NCI-H1436 (cell line): ENCODE data around the gene ZNF469.

Experiments used
- DNase-seq: peaks from one replicate; lab custom pipeline; 2025; lab: John Stamatoyannopoulos, UW

Gene ZNF469

DNA sequence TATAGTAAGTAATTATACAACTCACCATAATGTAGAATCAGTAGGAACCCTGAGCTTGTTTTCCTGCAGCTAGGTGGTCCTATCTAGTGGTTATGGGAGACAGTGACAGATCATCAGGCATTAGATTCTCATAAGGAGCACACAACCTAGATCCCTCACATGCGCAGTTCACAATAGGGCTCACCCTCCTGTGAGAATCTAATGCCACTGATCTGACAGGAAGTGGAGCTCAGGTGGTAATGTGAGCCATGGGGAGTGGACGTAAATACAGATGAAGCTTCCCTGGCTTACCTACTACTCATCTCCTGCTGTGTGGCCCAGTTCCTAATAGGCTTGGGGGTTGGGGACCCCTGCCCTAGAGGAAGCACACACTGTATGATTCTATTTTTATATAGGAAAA, 21.8 kb upstream of the ZNF469 start:
- DNase-seq, result no peak

DNA sequence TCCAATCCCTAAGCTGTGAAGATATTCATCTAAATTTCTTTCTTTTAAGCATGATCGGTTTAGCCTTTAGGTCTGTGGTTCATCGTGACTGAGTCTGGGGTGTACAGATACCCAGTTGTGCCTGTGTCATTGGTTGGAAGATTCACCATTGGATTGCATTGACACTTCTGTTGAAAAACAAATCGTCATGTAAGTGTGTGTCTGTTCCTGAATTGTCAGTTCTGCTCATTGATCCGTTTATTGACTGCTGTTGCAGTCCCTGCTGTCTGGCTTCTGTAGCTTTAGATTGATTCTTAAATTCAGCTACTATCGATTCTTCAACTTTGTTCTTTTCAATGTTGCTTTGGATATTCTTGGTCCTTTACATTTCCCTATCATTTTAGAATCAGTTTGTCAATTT, 21.0 kb upstream of the ZNF469 start:
- no peak for DNase-seq

DNA sequence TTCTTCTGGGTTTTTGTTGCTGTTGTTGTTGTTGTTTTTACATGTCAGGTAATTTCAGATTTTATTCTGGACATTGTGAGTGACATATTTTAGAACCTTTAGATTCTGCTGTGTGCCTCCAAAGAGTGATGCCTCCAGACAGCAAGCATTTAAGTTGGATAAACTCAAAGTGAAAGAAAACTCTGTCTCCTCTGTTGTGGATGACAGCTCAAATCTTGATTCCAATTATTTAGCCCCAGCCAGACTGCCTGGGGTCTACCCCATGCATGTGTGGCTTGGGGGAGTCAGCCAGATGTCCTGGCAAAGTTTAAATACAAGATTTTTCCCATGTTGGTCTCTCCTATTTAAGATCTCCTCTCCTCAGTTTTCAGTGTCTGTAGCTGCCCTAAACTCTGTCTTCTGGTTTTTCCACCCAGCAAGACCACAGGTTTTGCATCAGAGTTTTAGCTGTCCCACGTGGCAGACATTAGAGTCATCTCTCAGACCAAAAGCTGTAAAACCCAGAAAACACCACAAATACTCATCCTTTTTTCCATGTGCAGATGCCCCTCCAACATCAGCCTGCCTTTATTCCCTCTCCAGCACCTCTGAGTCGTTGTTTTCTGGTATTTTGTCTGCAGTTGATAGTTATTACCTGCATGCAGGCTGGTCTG, 19.4 kb upstream of the ZNF469 start:
- DNase-seq, result no peak

DNA sequence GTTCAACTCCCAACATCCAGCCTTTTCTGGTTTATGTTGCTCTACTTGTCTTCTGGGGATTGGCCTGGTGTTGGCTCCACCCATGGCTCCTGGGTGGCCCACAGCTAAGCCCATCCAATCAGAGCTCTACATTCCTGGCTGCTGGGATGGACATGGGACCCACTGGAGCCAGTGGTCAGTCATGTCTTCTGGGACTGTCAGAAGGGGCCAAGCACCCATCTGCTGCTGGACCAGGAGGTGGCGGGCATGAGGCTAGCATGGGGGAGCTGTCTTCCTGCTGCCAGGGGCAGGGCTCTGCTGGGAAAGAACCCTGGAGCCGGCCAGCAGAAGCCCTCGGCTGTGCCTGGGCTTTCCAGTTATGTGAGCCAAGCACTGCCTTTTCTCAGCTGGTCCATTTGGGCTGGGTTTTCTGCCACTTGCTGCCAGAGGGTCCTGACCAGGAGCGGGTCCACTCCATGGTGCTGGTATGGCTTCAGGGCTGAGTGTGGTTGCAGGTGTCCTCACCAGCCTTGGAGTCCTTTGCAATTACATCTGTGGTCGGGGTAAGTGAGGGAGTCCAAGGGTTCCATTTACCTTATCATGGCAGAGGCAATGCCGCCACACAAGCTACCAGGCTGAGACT, 17.4 kb upstream of the ZNF469 start:
- no peak for DNase-seq

DNA sequence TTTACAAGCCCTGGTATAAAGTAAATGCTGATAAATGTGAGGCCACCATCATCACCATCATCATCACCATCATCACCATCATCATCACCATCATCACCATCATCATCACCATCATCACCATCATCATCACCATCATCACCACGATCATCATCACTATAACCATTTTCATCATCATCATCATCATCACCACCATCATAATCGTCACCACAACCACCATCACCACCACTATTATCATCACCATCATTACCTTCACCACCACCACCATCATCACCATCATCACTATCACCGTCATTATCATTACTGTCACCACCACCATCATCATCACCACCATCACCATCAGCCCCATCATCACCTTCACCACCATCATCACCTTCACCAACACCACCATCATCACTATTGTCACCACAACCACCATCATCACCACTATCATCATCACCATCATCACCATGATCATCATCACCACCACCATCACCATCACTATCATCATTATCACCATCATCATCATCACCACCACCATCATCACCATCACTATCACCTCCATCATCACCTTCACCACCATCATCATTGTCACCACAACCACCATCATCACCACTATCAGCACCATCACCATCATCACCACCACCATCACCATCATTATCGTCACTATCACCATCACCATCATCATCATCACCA, 16.6 kb upstream of the ZNF469 start:
- no peak for DNase-seq

DNA sequence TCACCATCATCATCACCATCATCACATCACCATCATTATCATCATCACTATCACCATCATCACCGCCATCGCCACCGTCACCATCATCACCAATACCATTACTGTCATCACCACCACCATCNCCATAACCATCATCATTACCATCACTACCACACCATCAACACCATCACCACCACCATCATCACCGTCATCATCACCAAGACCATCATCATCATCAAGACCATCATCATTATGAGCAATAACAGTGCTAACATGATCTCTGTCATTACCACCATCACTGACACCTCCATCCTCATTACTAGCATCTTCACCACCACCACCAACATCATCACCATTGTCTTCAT, 16.1 kb upstream of the ZNF469 start:
- no peak for DNase-seq

DNA sequence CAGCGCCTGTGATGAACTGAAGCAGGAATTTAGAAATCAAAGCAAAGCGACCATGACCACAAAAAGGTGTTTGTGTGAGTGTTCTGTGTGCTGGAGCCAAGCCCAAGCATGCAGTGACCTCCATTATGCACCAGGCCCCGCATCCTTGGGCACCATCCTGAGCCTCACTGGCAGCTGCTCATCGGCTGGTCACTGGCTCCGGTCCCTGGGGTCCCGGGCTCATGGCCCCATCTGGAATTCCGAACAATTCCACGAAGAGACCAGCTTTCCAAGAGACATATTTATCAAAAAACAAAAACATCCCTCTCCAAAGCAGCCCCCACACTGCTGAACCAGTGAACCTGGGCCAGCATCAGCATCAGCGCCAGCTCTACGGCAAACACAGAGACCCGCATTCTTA, 15.2 kb upstream of the ZNF469 start:
- no peak for DNase-seq

DNA sequence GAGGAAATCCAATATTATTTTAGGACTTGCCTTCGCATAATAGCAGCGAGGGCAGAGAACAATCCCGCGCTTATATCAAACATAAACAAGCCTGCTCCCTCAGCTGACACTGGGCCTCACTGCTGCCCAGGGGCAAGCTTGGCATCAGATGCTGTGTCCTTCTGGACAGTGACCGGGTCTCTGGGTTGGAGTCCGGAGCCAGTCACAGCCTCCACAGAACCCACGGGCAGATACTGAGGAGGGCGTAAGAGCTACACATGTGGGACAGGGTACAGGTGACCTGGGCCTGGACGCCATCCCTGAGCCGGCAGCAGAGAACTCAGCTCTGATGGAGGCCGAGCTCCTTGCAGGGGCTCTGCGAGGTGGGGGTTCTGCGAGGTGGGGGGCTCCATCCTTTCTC, 14.7 kb upstream of the ZNF469 start:
- no peak for DNase-seq

DNA sequence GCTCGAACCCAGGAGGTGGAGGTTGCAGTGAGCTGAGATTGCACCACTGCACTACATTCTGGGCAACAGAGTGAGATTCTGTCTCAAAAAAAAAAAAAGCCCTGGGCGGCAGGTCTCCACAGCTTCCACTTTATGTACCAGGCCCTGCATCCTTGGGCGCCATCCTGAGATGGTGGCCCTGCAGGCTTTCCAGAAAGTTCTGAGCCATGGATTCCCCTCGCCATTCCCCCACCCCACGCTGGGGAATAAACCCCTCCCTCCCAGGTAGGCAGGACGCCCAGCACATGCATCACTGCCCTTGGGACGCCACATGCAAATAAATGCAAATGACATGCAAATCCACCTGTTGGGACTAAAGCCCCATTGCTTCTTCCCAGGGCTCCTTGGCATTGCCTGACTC, 13.8 kb upstream of the ZNF469 start:
- DNase-seq, result no peak

DNA sequence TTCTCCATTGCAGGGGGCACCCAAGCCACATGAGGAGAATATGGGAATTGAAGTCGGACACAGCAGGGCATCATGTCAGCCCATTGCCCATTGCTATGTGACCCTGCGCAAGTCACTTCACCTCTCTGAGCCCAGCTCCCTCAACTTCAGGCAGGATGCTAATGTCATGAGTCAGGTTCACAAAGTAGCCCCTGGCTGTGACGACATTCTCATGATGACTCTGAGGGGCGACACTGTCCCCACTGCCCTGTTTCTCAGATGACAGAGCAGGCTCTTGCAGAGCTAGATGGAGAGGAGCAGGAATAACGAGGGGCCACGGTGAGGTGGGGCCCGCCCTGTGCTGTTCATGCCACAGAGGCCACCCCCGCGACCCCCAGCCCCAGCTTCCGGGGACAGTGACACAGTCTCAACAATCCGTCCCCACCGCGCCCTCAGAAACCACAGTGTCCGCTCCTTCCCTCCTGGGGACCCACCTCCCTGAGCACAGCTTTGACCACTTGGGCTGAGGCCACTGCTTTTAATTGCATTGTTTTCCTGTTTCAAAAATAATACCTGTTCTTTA, 13.2 kb upstream of the ZNF469 start:
- DNase-seq, result no peak

DNA sequence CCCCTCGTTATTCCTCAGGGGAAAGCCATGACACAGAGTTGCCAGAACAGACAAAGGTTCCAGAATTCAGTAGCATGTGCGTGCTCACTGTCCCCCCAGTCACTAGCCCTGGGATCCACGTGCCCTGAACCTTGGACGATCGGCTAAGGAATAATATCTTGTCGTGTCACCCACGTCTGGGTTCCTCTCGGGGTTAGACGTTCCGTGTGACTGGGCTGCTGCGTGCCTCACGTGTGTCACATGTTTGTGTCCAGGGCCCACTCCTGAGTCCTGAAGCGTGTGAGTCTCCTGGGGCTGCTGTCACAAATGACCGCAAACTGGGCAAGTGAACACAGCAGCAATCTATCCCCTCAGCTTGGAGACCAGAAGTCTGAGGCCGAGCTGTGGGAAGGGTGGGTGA, 12.4 kb upstream of the ZNF469 start:
- DNase-seq, result no peak

DNA sequence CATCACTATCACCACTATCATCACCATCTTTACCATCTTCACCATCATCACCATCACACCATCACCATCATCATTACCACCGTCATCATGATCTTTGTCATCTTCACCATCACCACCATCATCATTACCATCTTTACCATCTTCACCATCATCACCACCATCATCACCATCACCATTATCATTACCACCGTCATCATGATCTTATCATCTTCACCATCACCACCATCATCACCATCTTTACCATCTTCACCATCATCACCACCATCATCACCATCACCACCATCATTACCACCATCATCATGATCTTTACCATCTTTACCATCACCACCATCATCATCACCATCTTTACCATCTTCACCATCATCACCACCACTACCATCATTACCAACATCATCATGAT, 10.2 kb upstream of the ZNF469 start:
- no peak for DNase-seq

DNA sequence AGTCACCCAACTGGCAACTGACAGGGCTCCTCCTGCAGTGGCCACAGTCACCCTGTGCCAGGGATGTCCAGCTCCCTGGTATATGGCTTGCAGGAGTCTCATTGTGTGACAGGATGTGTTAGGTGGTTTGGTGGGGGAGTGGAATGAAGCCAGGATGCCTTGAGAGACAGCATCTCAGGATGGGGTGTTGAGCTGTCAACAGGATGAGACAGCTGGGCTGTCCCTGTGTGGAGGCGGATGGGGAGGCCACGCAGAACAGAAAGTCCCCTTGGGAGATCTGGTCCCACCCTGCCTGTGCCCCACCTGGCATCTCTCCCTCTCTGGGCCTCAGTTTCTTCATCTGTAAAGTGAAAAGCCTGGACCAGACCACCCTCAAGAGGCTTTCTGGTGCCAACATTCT, 9.5 kb upstream of the ZNF469 start:
- no peak for DNase-seq

DNA sequence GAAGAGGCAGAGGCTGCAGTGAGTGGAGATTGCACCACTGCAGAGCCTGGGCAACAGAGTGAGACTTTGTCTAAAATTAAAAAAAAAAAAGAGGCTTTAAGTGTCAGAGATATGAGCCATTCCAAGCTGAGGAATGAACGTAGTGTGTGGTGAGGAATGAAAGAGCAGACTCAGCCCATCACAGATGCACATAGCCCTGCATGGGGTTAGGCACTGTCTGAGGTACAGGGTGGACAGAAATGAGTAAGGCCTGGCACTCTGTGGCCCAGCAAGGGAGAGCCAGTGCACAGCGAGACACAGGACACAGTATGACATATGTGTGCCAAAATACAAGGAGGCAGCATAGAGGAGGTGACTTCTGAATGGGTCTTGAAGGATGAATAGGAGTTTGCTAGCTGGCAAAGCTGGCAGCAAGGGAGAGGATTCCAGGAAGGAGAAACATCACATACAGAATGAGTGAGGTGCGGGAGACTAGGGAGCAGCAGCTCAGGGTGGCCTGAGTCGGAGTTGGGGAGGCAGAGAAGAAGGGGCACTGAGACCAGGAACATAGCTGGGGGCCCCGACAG, 8.7 kb upstream of the ZNF469 start:
- DNase-seq, result no peak

DNA sequence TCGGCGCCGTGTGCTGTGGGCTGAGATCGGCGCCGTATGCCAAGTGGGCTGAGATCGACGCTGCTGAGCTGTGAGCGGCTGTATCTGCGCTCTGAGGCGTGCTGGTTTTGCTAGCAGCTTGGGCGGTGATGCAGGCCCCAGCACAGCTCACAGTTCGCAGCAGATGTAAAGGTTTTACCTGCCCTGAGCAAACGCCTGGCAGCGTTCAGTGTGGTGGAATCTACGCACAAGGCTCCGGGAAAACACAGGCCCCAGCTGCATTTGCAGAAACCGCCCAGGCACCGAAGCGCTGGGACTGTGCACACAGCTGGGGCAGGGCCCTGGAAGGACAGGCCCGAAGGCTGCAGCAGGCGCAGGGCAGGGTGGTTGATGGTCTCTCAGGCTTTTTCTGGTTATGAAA, 8.0 kb upstream of the ZNF469 start:
- DNase-seq, result no peak

DNA sequence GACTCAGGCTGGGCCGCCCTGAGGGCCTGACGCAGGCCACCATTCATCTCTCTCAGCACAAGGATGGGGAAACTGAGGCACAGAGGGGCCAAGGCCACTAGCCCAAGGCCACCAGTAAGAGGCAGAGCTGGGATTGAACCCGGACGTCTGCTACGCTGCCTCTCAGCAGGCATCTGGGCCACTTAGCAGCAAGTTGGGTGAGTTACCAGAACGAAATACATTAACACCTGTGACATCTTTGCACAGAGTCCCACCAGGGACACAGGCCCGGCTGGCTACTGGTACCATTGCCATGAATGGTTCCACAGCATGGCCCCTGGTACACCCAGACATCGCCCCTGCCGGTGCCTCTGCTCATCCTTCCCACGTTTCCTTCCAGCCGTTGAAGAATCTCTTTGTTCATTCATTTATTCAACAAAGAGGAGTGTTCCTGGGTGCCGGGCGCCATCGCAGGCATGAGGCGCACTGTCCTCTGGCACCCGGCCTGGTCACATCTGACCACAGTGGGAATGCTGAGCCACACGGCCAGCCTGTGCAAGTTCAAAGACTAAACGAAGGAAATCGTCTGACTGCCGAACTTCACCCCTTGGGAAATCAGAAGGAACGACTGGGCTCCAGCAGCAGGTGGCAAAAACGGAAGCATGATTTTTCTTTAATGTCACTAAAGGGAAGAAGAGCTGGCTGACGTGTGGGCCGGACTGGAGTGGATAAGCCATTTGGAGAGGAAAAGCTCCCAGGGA, 7.4 kb upstream of the ZNF469 start:
- DNase-seq, result no peak

DNA sequence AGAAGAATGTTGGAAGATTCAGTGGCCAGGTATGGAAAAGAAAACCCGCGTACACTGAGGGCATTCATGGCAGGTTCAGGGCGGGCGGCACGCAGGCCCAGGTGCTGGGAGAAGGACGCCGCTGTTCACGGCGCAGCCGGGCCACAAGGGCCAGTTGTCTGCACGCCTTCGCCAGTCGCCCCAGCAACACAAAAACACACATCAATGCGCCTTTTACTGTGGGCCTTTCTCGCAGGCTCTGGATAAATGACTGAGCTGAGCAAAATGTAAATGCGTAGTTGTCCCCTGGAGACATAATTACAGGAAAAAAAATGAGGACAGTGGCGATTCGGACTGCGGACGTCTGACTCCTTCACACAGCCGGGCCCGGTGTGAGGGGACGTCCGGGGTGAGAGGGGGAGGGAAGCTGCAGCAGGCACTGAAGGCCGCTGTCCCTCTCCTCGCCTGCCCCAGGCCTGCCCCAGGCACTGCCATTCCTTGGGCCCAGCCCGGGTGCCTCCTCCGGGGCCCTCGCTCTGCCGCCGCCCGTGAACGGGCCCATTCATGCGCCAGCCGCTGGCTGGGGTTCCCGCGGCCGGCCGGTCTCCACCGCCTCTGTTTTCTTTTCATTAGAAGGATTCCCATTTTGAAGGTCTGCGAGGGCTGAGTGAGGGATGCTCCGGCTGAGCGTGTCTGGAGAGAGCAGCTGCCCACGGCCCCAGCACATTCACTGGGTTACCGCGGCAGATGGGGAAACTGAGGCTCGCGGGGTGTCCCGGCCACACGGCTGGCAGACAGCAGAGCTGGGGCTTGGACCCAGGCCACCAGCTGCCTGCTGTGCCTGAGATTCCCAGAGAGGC, 6.5 kb upstream of the ZNF469 start:
- no peak for DNase-seq

DNA sequence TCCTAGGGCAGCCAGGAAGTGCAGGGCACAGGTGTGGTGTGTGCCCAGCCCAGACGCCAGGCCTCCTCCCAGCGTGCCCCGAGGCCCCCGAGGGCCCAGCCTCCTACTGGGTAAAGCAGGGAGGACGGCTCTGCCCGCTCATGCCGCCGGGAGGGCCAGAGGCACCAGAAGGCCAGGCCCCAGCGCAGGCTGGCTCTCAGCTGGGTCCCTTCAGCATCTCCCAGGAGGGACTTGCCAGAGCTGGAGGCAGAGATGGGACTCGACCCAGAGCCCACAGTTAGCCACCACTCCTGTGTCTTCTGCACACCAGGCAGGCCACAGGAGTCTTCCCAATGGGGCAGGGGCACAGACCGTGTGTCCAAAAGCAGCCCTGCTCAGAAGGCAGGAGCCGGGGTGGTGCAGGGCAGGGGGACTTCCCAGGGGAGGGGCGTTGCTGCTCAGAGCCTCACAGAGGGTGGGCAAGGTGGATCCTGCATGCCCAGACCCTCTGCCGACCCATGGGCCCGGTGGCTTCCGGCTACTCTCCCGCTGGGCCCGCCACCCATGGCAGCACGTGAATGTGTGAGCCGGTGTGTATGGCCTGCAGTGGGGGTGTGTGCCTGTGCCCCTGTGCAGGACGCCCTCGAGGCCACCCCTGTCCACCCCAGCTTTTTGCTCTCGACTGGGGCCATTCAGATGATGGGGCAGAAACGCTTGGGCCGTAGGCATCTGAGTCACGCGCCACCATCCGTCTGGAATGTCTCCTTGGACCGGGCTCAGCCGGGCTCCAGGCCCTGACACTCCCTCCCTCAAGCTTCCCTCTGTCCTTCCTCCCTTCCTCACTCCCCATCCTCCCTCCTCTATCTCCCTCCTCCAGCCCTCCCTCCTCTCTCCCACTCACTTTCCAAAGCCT, 5.7 kb upstream of the ZNF469 start:
- no peak for DNase-seq

DNA sequence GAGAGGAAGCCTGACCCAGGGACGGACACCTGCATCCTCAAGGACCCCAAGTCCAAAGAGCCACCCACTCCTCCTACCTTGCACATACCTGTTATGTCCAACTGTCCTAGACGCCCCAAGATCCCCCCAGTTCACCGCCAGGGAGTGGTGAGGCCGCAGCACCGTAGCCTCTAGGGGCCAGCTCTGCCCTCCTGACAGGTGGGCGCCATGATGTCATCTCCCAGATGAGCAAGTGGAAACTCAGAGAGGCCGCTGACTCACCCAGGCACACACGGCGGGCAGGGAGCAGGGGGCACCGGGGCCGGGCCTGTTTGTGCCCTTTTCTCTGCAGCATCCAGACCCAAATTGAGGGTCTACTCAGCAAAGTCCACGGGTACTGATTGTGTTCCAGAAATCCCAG, 4.8 kb upstream of the ZNF469 start:
- no peak for DNase-seq

DNA sequence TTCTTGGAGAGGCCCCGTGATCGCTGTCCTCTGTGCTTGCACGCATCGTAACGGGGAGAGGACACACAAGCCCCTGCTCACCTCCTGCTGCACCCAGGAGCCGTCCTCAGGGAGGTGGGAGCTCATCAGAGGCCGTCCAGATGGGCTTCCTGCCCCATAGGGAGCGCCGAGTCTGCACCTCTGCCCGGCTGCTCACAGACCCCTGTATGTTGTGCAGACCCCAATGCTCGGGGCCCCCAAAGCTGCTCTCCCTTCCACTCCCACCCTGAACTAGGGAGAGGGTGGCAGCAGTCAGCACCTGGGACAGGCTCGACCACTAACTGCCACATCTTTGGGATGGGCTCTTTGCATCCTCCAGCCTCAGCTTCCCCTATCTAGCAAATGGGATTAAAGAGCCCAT, 4.4 kb upstream of the ZNF469 start:
- DNase-seq, result no peak
